ENCODE data around the gene RETREG2.

RETREG2 gene

DNA sequence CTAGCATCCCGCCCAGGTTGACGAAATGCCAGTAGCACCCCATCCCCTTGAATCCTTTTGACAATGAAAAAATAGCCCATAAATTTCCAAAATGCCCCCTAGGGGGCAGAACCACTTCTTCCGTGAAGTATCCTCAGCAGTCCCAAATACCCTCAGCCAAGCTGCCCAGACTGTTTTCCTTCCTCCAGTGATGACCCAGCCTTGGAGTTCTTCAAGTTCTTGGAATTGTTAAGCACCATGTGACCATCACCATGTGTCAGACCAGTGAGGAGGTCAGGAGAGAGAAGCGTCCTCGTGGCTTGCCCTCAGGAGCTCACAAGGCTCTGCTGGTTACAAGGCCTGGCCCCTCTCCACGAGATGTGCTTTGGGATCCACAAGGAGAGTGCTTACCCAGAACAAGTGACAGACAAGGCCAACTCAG, 6.8 kb upstream of the RETREG2 start:
- DNase-seq: no peak

DNA sequence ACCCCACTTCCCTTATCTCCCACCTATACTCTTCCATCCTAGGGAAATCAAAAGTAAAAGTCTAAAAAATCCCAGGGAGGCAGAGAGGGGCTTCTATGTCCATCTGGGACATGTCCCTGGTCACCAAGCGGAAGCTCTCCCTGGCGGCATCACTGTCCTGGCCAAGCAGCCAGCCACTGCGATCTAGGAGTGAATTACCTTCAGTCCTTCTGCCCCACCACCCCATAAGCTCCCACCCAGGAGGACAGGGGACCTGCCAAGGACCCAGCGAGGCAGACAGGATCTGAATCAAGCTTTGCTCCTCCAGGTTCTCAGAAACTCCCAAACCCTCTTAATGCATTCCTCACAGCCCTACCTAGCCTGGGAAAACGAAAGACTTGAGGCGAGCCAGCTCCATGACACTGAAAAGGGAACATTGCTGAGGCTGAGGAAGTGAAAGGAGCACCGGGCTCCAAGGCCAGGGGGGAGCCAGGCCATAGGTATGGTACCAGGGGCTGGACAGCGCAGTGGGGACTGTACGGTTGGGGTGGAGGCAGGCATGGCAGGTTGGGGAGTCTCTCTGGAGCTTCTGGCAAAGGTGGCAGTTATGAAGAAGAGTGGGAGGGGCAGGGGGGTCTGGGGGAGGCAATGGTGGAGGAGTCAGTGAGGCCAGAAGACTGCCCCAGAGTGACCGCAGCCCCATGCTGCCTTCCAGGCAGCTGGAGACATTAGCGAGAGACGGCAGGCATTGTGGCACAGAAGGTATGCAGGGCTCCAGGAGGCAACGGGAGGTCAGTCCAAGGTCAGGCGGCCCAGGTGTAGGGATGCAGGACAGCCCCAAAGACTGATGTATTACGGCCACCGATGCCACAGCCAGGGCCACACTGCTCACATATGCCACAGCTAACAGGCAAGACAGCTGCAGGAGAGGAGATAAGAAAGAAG, 5.6 kb upstream of the RETREG2 start:
- no peak for DNase-seq

DNA sequence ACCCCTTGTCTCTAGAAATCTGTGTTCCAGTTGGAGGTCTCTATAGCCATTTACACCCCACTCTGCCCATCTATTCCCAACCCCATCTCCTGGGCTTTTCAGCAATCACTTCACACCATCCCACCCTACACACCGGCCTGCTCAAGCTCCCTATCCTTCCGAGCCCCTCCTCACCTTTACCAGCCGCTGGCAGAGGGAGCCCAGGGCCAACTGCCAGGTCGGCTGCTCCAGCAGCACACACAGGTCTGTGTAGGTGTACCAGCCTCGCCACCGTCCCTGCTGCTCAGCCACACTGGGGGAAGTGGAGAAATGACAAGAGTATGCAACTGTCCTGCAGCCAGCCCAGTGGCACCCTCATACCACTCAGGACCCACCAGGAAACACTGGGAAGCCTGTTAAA, 4.9 kb upstream of the RETREG2 start:
- DNase-seq: no peak

DNA sequence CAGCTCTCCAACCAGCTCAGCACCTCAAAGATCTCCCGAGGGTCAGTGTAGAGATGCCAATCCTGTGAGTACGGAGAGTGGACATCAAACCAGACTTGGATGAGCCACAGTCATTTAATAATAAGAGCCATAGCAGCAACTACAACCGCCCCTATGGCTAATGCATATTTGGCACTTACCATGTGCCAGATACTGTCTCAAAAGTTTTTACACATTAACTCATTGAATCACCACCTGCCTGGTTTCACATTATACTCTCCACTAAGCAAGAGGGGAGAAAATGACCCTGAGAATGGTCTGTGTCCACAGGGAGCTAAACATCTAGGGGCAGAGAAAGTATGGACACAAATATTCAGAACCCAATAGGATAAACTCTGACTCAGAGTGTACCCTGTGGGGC, 3.9 kb upstream of the RETREG2 start:
- no peak for DNase-seq

DNA sequence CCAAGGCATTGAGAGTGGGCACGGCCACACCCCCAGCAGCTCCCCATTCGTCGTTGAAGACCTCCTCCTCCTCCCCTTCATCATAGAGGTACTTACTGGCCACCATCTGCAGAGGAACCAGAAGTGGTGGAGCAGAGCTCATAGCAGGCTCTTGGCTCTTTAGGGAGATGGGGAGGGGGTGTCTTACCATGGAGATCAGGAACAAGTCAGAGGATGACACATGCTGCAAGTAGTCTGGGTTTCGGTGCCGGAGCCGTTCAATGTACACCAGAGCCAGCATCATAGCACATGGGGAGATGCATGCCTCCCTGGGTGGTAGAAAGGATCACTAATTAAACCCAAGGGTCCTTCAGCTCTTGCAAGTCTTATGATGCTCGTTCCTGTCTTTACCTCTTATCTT, 3.3 kb upstream of the RETREG2 start:
- DNase-seq: no peak

DNA sequence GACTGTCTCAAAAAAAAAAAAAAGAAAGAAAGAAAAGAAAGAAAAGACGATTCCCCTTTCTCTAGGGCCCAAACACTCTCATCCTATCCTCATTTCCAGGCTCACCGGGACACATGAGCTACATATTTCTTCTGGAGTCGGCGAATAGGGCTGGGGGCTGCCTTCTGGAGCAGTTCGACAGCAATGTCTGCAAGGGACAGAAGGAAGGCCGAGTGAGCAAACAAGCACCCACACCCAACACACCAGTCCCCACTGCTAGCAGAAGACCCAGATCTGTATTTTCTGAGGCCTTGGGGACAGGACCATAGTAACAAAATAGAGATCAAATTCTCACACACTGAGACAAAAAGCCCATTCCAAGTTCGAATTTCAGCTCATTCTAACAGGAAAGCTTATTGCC, 2.6 kb upstream of the RETREG2 start:
- no peak for DNase-seq

DNA sequence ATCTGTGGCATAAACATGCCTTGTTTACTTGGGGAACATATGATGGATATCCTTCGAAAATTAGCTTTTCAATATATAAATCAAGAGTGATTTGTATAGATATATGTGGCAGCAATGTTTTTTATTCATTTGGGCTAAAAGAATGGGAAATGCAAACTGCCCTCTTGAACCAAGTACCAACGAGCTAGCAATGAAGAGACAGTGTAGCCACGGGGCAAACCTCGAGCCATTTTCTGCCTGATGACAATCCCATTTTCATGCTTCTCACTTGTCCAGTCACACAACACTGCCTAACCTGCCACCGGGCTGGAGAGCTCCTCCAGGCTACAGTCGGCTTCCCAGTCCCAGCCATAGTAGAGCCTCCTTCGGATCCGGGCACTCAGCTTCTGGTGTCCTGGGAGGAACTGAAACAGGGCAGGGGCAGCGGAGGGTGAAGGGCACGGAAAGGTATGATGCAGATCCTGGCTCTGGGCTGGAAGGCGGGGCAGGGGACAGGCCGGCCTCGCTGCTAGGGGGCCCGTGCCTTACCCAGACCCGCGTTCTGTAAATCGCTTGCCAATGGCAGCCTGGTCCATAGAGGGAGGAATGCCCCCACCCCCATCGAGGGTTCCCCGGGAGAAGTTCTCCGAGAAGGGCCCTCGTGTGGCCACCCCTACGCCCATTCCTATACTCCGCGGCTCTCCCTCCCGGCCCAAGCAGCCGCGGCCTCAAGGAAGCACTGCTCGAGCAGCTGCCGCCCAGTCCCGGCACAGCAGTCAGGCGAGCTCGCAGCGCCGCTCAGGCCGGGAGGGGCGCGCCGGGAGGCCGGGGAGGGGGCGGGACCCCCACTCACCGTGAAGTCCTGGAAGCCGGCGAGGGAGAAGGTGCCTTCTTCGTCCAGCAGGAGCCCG, 1.9 kb upstream of the RETREG2 start:
- no peak for DNase-seq

DNA sequence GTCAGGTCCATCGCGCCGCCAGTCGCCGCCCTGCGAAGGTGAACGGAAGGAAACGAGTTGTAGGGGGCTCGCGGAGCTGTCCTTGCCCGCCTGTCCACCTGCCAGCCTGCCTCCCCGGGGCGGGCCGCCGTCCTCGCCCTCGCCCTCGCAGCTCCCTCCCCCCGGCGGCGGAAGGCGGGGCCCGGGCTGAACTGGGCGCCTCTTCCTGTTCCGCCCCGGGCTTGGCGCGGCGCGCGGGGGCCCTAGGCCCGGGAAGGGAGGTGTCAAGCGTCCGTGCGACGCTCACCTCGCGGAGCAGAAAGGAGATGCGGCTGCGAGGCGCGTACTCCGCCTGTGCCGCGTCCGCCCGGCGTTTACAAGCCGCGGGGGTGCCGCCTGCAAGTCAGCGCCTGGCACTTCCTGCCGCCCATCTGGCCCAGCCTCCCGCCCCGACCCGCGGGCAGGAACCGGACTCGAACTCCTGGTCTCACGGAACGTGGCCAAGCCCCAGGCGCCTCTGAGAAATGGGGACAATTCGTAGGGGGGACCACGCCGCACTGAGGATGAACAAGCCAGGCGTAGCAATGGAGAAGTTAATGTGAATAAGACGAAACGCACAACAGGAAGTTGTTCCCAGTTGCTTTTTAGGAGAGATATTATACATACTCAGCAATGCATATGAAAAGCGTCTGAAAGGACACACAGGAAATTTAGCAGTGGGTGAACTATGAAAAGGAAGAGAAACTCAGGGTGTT, 1.1 kb upstream of the RETREG2 start, which contains the start of gene CNPPD1:
Gene CNPPD1 (minus strand): TSS at position 108 of the 734 bp plus-strand sequence. CDS start 97 bp downstream, at position 11.
- no peak for DNase-seq

DNA sequence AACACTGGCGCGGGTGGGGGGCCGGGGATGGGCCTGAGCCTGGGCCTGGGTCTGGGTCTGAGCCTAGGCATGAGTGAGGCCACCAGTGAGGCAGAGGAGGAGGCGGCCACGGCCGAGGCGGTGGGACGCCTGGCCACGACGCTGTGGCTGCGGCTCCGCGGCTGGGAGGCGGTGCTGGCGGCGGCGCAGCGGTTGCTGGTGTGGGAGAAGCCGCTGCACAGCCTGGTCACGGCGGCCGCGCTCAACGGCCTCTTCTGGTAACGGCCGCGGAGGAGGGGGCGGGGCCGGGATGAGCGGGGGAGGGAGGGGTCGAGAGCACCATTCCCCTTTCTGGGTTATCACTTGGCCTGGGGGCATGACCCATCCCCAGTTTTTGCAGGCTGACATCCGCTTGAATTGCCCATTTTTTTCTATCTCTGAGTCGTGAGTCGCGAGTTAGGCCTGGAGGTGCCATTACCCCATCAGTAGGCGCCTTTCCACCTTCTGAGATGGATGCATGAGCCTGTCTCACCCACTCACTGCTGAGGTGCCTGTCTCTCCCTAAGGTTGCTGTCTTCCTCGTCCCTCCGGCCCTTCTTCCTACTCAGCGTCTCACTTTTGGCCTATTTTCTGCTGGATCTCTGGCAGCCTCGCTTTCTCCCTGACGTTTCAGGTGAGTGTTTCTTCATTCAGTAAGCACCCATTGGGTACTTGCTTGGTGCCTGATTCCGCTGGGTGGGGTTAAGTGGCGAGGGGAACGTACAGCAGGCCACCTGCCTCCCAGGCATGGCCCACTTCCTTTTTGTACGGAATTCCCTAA, 501 bp downstream of the RETREG2 start:
- no peak for DNase-seq

DNA sequence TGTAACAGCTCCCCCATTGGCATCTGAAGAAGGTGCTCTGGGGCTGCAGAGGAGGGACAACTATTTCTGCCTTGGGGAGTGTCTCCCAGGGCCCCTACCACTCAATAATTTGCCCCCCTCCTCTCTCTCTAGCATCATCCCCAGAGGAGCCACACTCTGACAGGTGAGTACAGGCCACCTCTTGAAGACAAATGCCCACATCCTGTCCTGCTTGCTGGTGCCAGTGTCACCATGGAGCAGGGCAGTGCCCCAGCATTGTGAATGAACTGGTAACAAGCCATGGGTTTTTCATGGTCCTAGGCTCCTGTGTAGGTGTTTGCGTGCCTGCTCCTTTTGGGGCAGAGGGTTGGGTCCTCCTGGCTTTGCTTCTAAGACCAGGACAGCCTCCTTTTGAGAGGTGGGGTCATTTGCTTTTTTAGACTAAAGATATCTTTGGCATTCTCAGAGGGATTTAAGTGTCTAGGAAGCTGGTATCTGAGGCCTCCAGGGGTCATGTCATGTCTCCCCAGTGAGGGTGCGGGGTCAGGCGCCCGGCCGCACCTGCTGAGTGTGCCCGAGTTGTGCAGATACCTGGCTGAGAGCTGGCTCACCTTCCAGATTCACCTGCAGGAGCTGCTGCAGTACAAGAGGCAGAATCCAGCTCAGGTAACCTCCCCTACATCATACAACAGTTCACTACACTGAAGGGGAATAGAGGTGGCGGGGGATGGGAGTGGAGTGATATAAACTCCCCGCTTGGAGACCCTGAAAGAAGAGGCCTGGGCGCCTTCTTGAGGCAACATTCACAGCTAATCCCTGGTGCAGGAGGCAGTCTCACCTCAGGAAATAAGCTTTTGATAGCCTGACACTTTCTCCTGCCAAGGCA, 1.8 kb downstream of the RETREG2 start:
- no peak for DNase-seq

DNA sequence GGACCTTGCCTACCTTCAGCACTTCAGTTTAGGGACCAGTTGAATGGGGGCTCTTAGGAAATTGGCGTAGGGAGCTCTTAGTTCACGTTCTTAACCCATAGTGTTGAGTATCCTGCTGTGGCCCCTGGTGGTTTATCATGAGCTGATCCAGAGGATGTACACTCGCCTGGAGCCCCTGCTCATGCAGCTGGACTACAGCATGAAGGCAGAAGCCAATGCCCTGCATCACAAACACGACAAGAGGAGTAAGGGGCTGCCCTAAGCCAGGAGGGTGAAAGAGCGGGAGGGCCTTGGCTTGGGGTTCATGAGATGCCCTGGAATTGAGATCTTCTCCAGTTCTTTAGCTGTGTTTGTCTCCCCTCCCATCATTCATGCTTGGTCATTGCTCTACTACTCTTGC, 2.9 kb downstream of the RETREG2 start:
- DNase-seq: no peak

DNA sequence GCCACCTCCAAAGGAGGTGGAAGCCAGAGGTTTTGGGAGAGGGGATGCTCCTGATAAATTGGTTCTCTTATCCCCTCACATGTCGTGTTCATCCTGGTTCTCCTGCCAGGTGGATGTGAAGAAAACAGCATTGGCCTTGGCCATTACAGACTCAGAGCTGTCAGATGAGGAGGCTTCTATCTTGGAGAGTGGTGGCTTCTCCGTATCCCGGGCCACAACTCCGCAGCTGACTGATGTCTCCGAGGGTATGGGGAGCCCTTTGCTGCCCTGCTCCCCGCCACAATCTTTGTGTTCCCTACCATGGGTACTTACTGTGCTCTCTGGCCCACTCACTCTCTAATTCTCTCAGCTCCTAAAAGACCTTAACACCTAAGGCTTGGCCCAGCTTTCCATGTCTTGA, 3.5 kb downstream of the RETREG2 start:
- DNase-seq: no peak

DNA sequence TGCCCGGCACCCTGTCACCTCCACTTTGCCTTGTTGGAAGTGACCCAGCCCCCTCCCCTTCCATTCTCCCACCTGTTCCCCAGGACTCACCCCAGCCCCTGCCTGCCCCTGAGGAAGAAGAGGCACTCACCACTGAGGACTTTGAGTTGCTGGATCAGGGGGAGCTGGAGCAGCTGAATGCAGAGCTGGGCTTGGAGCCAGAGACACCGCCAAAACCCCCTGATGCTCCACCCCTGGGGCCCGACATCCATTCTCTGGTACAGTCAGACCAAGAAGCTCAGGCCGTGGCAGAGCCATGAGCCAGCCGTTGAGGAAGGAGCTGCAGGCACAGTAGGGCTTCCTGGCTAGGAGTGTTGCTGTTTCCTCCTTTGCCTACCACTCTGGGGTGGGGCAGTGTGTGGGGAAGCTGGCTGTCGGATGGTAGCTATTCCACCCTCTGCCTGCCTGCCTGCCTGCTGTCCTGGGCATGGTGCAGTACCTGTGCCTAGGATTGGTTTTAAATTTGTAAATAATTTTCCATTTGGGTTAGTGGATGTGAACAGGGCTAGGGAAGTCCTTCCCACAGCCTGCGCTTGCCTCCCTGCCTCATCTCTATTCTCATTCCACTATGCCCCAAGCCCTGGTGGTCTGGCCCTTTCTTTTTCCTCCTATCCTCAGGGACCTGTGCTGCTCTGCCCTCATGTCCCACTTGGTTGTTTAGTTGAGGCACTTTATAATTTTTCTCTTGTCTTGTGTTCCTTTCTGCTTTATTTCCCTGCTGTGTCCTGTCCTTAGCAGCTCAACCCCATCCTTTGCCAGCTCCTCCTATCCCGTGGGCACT, 4.5 kb downstream of the RETREG2 start:
- DNase-seq: no peak

DNA sequence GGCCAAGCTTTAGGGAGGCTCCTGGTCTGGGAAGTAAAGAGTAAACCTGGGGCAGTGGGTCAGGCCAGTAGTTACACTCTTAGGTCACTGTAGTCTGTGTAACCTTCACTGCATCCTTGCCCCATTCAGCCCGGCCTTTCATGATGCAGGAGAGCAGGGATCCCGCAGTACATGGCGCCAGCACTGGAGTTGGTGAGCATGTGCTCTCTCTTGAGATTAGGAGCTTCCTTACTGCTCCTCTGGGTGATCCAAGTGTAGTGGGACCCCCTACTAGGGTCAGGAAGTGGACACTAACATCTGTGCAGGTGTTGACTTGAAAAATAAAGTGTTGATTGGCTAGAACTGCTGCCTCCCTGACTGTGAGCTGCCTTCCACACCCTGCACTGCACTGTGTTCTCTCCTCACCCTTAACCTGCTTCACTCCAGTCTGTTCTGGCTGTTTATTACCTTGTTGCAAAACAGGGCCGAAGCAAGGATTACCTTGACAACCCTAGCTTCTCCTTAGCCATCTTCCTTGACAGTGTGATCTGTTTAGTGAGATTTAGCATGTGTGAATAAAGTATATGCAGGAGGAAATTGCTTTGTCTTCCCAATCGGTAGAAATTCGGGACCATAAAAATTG, 5.2 kb downstream of the RETREG2 start:
- DNase-seq: no peak

DNA sequence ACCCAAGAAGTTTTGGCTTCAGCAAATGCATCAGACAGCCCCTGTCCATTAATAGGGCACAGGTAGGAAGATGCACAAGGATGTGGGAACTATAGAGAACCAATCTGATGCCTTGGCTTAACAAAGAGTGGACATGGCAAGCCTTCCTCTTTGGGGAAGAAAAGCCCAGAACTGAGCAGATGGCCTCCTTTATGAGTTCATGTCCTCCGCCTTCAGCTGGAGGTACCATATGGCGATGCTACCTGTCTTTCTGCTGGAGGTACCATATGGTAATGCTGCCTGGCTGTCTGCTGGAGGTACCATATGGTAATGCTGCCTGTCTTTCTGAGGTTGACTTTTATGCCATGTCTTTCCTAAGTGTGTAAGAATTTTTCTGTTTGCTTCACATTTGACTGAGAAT, 6.0 kb downstream of the RETREG2 start:
- no peak for DNase-seq

DNA sequence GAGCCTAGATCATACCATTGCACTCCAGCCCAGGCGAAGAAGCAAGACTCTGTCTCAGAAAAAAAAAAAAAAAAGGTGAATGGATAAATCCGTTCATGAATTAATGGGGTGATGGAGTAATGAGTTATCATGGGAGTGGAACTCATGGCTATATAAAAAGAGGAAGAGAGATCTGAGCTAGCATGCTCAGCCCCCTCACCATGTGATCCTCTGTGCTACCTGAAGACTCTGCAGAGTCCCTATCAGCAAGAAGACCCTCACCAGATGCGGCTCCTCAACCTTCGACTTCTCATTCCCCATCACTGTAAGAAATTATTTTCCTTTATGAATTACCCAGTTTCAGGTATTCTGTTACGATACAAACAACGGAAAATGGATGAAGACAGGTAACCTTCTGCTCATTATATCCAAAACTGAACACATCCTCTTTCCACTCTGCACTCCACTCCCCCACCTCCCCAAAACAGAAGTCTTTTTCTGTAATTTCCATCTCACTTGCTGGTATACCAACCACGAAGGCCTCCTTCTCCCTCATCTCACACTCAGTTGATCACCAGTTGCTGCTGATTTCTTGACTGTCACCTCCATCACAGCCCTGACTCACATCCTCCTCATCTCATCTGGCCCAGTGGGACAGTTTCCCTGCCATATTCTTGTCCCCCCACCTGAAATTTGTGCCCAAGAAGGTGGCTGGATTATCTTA, 8.8 kb downstream of the RETREG2 start:
- no peak for DNase-seq

DNA sequence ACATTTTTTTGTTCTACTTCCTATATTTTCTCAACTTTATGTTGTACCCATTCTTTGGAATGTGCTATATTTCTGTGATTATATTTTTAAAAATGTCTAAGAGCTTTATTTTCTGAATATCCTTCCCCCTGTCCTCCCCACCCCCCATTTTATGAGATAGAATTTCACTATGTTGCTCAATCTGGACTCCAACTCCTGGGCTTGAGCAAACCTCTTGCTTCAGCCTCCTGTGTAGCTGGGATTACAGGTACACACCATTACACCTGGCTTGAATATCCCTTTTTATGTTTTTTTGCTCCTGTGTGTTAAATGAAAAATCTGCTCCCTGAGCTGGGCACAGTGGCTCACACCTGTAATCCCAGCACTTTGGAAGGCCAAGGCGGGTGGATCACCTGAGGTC, 19.3 kb downstream of the RETREG2 start:
- no peak for DNase-seq

DNA sequence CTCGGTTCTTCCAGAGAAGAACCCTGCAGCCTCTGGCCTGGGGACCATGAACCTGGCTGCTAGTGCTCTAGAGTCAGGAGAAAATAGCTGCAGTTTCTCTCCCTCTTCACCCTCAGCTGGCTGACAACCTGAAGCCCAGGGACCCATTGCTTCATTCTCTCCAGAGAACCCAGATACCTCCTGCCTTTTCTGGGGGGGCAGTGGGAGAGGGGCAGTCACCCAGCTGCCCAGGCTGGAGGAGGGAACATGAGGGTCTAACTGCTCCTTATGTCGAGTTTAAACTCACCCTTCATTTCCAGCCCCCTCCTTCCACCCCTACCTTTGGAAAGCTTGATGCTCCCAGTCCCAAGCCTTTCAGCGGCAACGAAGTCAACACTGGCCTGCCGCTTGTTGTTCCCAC, 20.9 kb downstream of the RETREG2 start:
- DNase-seq: no peak

All from cortex of kidney (tissue), 1 donor.